ENCODE measurements around the gene ATP1A2.

The ATP1A2 gene

DNA sequence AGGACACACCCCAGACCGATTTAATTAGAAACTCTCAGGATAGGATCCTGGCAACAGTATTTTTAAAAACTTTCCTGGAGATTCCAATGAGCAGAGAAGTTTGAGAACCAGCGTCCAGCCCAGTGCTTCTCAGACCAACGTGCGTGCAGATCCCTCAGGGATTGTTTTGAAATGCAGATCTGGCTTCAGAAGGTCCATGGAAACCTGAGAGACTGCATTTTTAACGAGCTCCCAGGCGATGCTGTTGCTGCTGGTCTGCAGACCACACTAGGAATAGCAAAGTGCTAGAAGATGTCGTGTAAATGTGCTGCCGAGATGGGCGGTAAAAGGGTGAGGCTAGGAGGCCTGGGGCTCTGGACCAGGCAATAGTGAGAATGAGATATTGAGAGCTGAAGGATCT lies 56.4 kb downstream of the ATP1A2 start:
- DNase-seq (ENCODE audit: low read depth) = no peak

DNA sequence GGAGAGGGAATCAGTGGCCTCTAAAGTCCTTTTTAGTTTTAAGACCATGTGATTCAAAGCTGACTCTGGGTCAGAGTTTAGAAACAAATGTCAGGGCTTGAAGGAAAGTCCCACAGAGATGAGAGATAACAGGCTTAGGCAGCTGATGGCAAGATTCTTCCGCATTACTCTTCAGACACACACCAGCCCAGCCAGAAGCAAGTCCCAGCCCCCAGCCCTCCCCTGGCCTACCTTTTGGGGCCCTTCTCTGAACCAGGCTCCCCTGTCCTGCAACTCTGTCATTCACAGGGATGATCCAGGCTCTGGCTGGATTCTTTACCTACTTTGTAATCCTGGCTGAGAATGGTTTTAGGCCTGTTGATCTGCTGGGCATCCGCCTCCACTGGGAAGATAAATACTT lies 61.7 kb downstream of the ATP1A2 start:
- no peak for DNase-seq (ENCODE audit: low read depth)

DNA sequence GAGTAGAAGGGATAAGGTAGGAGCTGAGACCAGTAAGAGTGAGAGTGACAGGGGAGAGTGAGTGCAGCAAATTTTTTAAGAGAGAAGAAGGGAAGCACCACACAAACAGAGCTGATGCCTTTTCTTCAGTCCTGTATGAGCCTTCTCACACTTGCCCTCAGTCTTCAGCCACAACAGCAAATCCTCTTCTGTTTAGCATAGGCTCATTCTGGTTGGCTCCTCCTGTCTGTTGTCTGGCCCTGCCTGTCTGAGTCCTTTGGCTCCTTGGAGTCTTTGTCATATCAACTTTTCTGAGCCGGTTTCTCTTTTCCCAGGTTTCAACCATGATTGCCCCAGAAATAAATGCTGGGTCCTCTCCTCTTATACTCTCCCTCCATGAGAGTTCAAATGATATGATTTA lies 62.1 kb downstream of the ATP1A2 start:
- no peak for DNase-seq (ENCODE audit: low read depth)

DNA sequence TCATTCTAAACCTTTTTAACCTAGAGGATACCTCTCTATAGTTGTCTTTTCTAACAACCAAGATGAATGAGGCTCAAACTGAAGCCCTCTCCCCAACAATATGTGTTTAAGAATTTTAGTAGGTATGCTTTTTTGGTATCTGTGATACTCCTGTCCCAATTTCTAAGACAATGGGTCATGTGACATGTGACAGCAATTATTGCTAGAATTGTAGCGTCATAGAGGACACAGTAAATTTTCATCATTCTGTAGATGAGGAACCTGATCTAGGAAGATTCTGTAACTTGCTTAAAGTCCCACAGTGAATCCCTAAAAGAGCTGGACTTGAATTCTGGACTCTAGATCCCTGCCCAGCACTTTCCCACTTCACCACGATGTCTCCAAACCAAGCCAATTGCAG lies 63.2 kb downstream of the ATP1A2 start:
- DNase-seq (ENCODE audit: low read depth) = no peak

DNA sequence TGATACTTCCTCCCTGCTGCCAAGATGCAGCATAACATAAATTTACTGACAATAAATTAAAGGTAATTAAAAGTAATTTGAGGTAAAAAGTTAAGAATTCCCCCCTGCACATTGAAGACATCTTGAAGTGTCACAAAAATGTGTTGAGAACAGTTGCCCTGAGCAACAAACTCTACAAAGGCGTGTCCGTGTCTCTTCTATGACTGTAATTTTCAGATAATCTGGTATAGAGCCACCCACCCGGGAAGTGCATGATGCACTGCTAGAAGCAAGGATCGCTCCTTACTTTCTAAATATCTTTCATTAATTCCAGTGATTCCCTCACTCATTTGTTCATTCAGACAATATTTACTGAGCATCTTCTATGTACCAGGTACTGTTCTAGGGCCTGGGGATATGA lies 63.8 kb downstream of the ATP1A2 start:
- DNase-seq (ENCODE audit: low read depth) = no peak

DNA sequence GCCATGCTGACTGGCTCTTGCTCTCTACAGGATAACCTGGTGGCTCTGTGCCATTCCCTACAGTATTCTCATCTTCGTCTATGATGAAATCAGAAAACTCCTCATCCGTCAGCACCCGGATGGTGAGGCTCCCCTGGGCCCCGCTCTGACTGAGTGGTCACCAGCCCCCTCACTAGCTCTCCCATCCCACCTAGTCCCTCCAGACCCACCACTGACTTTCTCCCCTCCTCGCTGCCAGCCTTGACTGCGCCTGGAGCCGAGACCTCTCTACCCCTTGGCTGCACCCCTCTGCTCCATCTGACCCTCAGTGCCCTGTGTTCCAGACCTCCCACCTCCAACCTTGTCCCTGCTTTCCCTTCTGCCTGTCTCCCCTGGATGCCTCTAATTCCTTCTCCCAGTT lies 70.7 kb downstream of the ATP1A2 start:
- DNase-seq (ENCODE audit: low read depth) = no peak

DNA sequence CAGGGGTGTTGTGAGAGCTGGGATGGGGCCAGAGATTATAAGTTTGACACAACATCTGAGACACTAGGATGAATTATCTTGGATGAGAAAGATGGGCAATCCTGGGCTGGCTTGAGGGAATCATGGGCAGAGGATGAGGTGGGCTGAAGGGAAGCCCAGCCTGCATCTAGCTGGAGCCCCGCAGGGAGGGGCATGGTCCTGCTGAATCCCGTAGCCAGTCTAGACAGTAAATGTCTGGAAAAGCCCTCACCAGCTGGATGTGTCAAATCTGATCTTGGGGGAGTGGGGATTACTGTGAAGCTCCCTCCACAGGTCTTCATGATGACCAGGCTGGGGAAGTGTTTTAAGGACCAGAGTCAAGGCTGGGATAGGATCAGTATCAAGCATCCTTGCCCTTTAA lies 71.2 kb downstream of the ATP1A2 start:
- no peak for DNase-seq (ENCODE audit: low read depth)

DNA sequence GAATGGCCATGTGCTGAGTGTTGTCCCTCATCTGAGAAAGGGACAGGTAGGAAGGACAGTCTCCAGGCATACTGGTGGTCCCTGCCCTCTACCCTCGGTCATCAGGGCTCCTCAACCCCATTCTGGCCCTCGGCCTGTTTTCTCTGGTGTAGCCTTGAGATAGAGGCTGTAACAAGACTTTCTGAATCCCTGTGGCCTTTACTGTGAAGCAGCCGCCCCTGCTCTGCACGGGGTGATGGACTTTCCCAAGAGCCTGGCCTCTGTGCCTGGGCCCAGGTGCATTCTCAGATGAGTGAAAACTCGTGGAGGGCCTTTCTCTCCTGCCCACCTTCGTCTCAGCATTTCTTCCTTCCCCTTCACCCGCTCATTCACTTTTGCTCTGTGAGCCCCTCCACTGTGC lies 71.8 kb downstream of the ATP1A2 start:
- no peak for DNase-seq (ENCODE audit: low read depth)

DNA sequence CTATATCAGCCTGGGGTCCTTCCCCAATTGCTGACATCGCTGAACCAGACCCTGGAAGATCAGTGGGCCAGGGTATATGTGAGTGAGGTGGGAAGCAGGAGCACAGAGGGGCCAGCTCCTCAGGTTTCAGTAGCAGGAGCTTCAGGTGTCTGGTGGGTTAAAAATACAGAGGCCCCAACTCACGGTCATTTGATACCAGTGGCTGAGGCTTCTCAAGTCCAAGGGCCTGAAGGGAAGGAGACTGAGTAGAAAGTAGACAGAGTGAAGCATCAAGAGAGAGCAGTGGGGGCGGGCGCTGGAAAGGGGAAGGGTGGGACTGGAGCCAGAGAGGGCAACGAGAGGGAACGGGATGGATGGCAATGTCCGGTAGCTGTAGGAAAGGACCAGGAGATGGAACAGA lies 72.8 kb downstream of the ATP1A2 start:
- no peak for DNase-seq (ENCODE audit: low read depth)

DNA sequence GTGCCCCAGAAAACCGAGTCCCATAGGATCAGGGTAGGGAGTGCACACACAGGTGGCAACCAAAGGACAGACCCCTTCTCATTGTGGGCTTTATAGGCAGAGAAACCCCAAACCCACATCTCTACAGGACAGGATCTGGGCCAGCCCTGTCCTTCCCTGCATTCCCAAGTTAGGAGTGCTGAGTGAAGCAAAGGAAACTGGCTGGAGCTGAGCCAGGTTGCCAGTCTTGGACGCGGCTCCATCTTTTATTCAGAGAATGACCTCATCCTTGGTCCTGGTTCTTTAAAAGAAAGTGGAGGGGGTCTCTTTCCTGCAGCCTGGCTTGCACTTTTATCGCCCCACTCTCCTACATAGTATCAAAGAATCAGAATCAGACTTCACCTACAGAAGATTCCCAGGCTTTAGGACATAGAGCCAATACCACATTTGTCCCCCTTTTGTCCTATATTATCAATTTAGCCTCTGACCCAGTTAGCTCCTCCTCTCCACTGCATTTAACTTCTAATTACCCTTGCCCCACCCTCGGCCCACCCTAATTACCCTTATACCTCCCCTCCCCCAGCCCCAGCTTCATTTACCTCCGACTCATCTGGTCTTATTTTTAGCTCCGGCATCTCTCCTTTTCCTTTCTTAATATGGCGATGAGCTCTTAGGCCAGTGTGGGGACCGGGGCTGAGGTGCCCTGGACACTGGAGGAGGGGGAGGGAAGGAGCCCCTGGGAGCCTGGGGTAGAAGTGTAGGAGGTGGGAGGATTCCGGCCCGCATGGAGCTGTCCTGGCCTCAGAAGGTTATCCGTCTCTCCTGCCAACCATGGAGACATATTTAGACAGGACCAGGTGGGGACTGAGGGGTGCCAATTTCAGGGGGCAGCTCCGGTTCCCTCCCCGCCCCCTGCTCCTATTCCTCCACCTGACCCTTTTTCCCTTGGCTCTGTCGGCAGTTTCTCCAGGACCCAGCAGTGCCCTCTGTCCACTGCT lies 74.4 kb downstream of the ATP1A2 start, which contains the start of gene CASQ1:
CASQ1 (plus strand) TSS at position 927 of the 977 bp plus-strand sequence. CDS start 177 bp downstream, outside the sequence.
- no peak for DNase-seq (ENCODE audit: low read depth)

DNA sequence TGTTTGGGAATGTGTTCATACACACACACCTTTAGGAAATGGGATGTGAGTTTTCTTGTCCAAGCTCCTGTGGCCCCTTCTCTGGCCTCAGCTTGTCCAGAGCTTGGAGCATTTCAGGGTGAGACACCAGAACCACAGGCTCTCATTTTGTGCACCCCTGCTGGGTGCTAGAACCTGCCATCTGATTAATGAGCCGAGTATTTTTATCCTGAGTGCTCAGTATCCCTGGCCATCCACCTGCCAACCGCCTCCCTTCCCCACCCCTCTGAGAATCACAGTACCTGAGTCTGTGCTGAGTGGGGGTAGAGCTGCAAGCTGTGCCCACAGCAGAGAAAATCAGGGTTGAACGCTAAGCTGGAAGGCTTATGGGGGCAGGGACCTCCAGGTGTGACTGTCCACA lies 76.2 kb downstream of the ATP1A2 start:
- no peak for DNase-seq (ENCODE audit: low read depth)

DNA sequence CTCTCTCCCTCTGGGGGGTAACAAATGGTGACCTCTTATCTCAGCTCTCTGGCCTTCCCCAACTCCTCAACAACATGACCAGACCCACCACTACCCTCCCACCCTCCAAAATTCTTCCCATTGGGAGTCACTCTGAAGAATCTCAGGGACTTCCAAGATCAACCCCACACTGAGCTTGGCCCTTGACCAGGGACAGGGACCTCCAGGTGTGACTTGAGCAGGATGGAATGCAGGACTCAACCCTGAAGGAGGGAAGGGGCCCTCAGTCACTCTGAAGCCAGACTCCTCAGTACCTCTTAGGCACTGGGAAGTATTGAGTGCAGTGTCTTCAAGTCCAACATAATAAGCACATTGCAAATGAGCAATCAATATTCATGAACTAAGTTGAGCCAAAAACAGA lies 76.7 kb downstream of the ATP1A2 start:
- DNase-seq (ENCODE audit: low read depth) = no peak
